ENCODE measurements around the gene JPT1.

DNA sequence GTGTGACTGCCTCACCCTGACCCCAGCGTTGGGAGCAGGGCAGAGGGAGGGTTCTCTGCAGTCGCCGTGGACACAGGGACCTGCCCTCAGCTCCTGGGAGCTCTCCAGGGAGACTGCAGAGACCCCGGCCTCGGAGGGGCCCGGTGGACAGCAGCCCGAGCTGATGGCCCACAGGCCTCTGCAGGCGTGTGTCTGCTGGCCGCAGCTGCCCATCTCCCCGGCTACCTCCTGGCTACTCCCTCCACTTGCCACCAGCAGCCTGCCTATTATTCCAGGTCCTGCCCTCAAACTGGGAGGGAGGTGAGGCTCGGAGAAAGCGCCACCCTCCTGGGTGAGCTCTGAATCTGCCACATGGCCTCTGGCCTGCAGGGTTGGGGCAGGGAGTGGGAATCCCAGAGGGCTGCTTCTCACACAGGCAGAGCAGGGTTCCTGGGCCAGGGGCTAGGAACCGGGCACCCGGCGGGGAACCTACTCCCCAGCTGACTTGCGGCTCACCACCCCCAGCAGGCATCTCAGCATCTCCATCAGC lies 59.4 kb downstream of the JPT1 start:
- TF ChIP-seq ETV6 (CRISPR knock-in tag; IDR thresholded peaks at IDR 0.05) (no peak), RELA (CRISPR knock-in tag; IDR thresholded peaks at IDR 0.05; ENCODE audit: borderline replicate concordance) (no peak), E2F4 (CRISPR knock-in tag; IDR thresholded peaks at IDR 0.05; ENCODE audit: borderline replicate concordance, low read depth) (no peak), FOXP4 (CRISPR knock-in tag; IDR thresholded peaks at IDR 0.05) (no peak)
